ENCODE results near the gene PLCB4.

DNA sequence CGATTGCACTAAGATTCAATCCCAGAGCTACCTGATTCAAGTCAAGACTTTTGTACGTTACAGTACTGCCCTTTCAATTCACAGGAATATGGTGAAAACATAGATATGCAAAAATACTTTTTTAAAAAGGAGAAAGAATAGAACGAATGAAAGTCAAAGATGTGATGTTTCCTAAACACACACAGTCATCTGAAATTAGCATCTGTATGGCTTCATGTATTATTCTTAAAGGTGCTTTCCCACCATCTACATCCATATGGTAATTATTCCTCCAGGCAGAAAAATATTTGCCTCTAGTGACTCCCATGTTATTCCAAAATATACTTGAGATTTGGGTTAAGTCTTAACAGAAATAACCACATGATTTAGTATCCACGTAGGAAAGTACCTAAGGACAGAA, 330.0 kb downstream of the PLCB4 start:
- TF ChIP-seq, protein P1, sequence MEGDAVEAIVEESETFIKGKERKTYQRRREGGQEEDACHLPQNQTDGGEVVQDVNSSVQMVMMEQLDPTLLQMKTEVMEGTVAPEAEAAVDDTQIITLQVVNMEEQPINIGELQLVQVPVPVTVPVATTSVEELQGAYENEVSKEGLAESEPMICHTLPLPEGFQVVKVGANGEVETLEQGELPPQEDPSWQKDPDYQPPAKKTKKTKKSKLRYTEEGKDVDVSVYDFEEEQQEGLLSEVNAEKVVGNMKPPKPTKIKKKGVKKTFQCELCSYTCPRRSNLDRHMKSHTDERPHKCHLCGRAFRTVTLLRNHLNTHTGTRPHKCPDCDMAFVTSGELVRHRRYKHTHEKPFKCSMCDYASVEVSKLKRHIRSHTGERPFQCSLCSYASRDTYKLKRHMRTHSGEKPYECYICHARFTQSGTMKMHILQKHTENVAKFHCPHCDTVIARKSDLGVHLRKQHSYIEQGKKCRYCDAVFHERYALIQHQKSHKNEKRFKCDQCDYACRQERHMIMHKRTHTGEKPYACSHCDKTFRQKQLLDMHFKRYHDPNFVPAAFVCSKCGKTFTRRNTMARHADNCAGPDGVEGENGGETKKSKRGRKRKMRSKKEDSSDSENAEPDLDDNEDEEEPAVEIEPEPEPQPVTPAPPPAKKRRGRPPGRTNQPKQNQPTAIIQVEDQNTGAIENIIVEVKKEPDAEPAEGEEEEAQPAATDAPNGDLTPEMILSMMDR (IDR thresholded peaks at IDR 0.05) = no peak
- no peak for TF ChIP-seq POLR2AphosphoS5 (IDR thresholded peaks at IDR 0.05)
- no peak for TF ChIP-seq POLR2A (IDR thresholded peaks at IDR 0.05)

All from transverse colon (tissue), 4 donors.